KMS-11 (cell line): ENCODE data around the gene RIN3.

Experiments
- H2AFZ ChIP-seq: fragments of 200-600 bp; sonication (generic); 2 replicates; pipeline ENCODE4 v1.6.1; 2016; ENCODE audit warnings: antibody characterized with exemption, mixed run types, low read depth
- H3K27ac ChIP-seq: fragments of 200-600 bp; sonication (generic); 2 replicates; pipeline ENCODE4 v1.6.1; 2016; ENCODE audit warnings: mild to moderate bottlenecking, mixed run types
- H3K27me3 ChIP-seq: fragments of 200-600 bp; sonication (generic); 2 replicates; pipeline ENCODE4 v1.6.1; 2017; ENCODE audit warnings: mild to moderate bottlenecking, low read depth, mixed run types, moderate library complexity; ENCODE audit not compliant: insufficient read depth
- H3K36me3 ChIP-seq: fragments of 200-600 bp; sonication (generic); 2 replicates; pipeline ENCODE4 v1.6.1; 2017; ENCODE audit warnings: mild to moderate bottlenecking, mixed run types; ENCODE audit not compliant: insufficient read depth
- H3K4me1 ChIP-seq: fragments of 200-600 bp; sonication (generic); 2 replicates; pipeline ENCODE4 v1.6.1; 2016; ENCODE audit warnings: mild to moderate bottlenecking, low read depth, mixed run types; ENCODE audit not compliant: poor library complexity, severe bottlenecking
- H3K4me2 ChIP-seq: fragments of 200-600 bp; sonication (generic); 2 replicates; pipeline ENCODE4 v1.7.0; 2016; ENCODE audit warnings: mild to moderate bottlenecking, mixed run types
- H3K4me3 ChIP-seq: fragments of 200-600 bp; sonication (generic); IDR thresholded peaks from 2 replicates; pipeline ENCODE4 v1.6.1; 2017; ENCODE audit warnings: low read depth, low read length, mixed read lengths; ENCODE audit not compliant: insufficient read depth
- H3K79me2 ChIP-seq: fragments of 200-600 bp; sonication (generic); 2 replicates; pipeline ENCODE4 v1.6.1; 2016; ENCODE audit warnings: low read depth, mixed run types; ENCODE audit not compliant: insufficient read depth
- H3K9ac ChIP-seq: fragments of 200-600 bp; sonication (generic); 2 replicates; pipeline ENCODE4 v1.6.1; 2016; ENCODE audit warnings: mild to moderate bottlenecking, mixed run types
- H4K20me1 ChIP-seq: fragments of 200-600 bp; sonication (generic); 2 replicates; pipeline ENCODE4 v1.6.1; 2016; ENCODE audit warnings: mild to moderate bottlenecking, mixed run types; ENCODE audit not compliant: insufficient read depth
- TF ChIP-seq, protein P1 (sequence below): fragments of 200-600 bp; sonication (generic); conservative IDR thresholded peaks from 2 replicates; pipeline ENCODE4 v1.6.1; 2017; ENCODE audit warnings: low read depth, mild to moderate bottlenecking, antibody characterized with exemption, low read length, moderate library complexity, mixed read lengths

The RIN3 gene

DNA sequence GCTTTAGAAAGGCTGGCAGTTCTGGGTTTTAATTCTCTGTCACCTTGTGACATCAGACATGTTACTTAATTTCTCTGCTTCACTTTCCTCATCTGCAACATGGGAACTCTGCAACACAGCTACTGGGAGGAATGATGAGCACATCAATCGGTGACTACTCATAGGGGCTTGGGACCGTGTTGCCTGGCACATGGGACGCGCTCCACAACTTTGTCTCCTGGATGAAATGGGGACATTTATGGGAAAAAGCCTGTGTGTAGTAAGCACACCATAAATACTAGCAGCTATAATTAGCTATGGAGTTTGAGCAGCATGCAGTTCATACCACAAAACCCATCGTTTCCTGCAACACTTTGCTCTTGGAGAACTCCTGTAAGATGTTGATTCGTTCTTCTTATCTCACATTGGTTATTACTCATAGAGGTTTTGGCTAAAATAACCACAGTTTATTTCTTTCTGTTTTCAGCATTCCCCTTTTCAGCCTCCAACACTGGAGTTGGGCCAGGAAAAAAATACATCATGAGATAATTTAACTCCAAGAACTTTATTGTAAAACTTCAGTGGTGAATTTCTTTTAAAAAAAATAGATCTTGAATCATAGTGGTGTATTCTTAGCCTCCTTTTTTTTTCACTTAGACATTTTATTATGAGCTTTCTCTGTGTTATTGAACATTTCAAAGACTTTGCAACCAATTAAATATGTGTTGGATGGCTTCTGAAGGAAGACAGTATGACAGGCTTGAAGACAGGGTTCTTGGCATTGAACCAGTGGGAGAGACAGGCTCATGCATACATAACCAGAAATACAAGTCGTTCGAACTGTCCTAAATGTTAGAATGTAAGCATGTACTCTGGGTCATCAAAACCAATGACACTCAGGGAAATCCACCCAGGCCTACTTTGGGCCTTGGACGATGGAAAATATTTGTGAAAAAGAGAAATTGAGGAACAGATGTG lies 72.7 kb downstream of the RIN3 start:
- peak overlapping the region; percentile 43 for H3K27ac ChIP-seq
- TF ChIP-seq, protein P1, sequence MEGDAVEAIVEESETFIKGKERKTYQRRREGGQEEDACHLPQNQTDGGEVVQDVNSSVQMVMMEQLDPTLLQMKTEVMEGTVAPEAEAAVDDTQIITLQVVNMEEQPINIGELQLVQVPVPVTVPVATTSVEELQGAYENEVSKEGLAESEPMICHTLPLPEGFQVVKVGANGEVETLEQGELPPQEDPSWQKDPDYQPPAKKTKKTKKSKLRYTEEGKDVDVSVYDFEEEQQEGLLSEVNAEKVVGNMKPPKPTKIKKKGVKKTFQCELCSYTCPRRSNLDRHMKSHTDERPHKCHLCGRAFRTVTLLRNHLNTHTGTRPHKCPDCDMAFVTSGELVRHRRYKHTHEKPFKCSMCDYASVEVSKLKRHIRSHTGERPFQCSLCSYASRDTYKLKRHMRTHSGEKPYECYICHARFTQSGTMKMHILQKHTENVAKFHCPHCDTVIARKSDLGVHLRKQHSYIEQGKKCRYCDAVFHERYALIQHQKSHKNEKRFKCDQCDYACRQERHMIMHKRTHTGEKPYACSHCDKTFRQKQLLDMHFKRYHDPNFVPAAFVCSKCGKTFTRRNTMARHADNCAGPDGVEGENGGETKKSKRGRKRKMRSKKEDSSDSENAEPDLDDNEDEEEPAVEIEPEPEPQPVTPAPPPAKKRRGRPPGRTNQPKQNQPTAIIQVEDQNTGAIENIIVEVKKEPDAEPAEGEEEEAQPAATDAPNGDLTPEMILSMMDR = no peak
- no peaks in the 10 kb centered on the region for H4K20me1 ChIP-seq
- no peaks in the 10 kb centered on the region for H3K79me2 ChIP-seq
- H3K27me3 ChIP-seq = no peaks in the 10 kb centered on the region
- no peak overlapping the region for H3K4me3 ChIP-seq
- no peaks in the 10 kb centered on the region for H3K36me3 ChIP-seq
- H3K9ac ChIP-seq = no peak overlapping the region
- peaks cover 56% of the 10 kb centered on the region for H3K4me1 ChIP-seq
- no peak overlapping the region for H2AFZ ChIP-seq
- peak overlapping the region; percentile 67 for H3K4me2 ChIP-seq

DNA sequence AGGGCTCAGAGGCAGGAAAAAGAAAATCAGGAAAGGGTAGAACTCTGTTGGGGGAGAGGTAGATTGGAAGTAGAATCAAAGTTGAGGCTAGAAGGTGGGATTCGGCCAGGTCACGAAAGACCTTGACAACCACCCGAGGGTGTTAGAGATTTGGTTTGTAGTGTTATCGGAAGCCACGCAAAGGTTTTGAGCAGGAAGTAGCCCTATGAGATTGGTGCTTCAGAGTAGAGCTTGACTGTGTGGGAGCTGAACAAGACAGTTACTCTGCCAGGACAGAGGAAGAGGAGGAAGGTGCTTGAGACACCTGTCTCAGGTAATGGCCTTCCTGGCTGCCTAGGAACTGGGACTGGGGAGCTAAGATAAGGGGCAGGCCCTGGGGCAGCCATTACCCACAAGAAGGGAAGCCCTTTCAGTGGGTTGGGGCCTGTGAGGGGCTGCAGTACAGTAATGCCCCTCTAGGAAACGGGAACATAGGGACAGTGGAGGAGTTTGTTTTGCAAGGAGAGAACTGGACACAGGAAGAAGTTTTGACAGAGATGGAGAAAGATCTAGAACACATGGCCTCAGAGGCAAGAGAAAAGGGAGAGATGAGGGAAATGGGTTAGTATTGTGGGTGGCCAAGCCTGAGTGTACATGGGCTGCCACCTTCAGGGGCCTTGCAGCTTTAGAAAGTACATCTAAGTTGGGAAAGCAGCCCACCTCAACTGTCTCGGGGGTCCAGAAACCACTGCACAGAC lies 73.5 kb downstream of the RIN3 start:
- no peaks in the 10 kb centered on the region for H4K20me1 ChIP-seq
- no peak overlapping the region for H3K9ac ChIP-seq
- no peak overlapping the region for H2AFZ ChIP-seq
- no peaks in the 10 kb centered on the region for H3K27me3 ChIP-seq
- TF ChIP-seq, protein P1 = no peak
- H3K4me2 ChIP-seq = peak overlapping the region; percentile 67
- no peaks in the 10 kb centered on the region for H3K79me2 ChIP-seq
- H3K4me3 ChIP-seq = no peak overlapping the region
- H3K27ac ChIP-seq = peak overlapping the region; percentile 43
- no peaks in the 10 kb centered on the region for H3K36me3 ChIP-seq
- peaks cover 51% of the 10 kb centered on the region for H3K4me1 ChIP-seq

DNA sequence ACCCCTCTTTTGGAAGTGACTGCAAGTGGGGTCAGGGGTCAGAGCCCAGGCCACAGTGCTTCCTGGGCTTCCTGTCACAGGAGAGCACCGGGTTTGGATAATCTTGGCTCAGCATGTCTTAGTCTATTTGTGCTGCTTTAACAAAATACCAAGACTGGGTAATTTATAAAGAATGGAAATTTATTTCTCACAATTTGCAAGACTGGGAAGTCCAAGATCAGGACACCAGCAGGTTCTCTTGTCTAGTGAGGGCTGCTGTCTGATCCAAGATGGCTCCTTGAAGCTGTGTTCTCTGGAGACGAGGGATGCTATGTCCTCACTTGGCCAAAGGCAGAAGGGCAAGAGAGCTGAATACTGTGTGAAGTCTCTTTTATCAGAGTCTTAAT lies 74.1 kb downstream of the RIN3 start:
- Histone ChIP-seq H3K4me3 (no peak overlapping the region), H2AFZ (no peak overlapping the region), H3K4me2 (no peak overlapping the region), H3K36me3 (no peaks in the 10 kb centered on the region), H3K27ac (no peak overlapping the region), H3K79me2 (no peaks in the 10 kb centered on the region), H4K20me1 (no peaks in the 10 kb centered on the region), H3K9ac (no peak overlapping the region), H3K4me1 (peaks cover 51% of the 10 kb centered on the region), H3K27me3 (no peaks in the 10 kb centered on the region)
- TF ChIP-seq, protein P1 = no peak

DNA sequence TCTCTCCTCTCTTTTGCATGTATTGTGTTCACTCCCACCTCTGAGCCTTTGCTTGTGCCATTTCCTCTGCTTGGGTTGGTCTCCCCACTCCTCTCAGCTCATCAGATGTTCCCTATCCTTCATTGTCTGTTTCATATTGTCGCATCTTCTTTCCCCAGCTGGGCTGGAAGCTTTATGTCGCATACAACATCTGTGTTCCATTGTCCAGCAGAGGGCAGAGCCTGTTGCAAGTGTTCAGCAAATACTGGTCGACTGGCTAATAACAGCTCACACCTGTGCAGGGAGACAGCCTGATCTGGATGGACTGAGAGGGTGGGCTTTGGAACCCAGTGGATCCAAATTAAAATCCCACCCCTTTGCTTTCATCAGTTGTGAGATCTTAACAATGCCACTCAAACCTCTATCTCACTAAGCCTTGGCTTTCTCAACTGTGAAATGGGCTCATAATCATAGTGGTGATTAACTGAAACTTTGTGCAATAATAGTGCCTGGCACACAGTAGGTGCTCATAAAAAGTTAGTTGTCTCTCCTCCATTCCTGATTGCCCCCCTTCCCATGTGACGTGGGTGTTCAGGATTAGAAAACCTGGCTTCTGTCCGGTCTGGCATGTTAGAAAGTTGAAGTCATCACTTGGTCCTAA lies 75.8 kb downstream of the RIN3 start:
- no peak overlapping the region for H3K27ac ChIP-seq
- H3K27me3 ChIP-seq = no peaks in the 10 kb centered on the region
- TF ChIP-seq, protein P1 = peak; percentile 64
- no peaks in the 10 kb centered on the region for H4K20me1 ChIP-seq
- no peak overlapping the region for H3K4me3 ChIP-seq
- no peak overlapping the region for H3K4me2 ChIP-seq
- peaks cover 51% of the 10 kb centered on the region for H3K4me1 ChIP-seq
- H3K79me2 ChIP-seq = no peaks in the 10 kb centered on the region
- H2AFZ ChIP-seq = no peak overlapping the region
- no peak overlapping the region for H3K9ac ChIP-seq
- no peaks in the 10 kb centered on the region for H3K36me3 ChIP-seq
